ENCODE data around the gene ACACB.

GRCh38 chr12:109120095-109120494, 3.7 kb downstream of the ACACB start:
- TF ChIP-seq POLR2A (IDR thresholded peaks at IDR 0.05; ENCODE audit: low read length) (no peak), JUNB (IDR thresholded peaks at IDR 0.05) (no peak), KDM5A (IDR thresholded peaks at IDR 0.05) (no peak), TFCP2L1 (CRISPR knock-in tag; IDR thresholded peaks at IDR 0.05) (no peak)
